Adrenal gland (tissue), 12 donors: Measurements from ENCODE around the gene MVB12B. TPM values are rescaled to one million over a fixed set of nuclear protein-coding genes. Genes with fewer than 3 reads are reported as not detected.
"Not testable (repeated sequence)": the region's sequence is repeated elsewhere in the genome, so short reads cannot be mapped to it uniquely, and the experiment has no call there.

Experiments
- DNase-seq, 7 donors: peaks; one replicate each; pipeline ENCODE4 v3.0.0-alpha.2; 2019 to 2020
- H3K27ac ChIP-seq, 5 donors: fragments of 200-600 bp; sonication (generic) in 4 of 5; 1 replicate in 3 of 5; 2 replicates in 2 of 5; pipeline versions ENCODE4 v1.5.1 to v1.8.0; 2016 to 2020; ENCODE audit warnings: mild to moderate bottlenecking in 1 of 5
- H3K27me3 ChIP-seq: fragments of 200-600 bp; 2 replicates; pipeline ENCODE4 v1.8.0; 2021
- H3K36me3 ChIP-seq, 2 donors: fragments of 200-600 bp; replicated peaks in 1 of 2; 1 replicate in 1 of 2; 2 replicates in 1 of 2; pipeline versions ENCODE4 v1.5.1 to v1.8.0; 2018 to 2022
- H3K4me1 ChIP-seq, 2 donors: fragments of 200-600 bp; replicated peaks in 1 of 2; 1 replicate in 1 of 2; 2 replicates in 1 of 2; pipeline versions ENCODE4 v1.5.1 to v1.8.0; 2018 to 2021
- H3K4me3 ChIP-seq, 4 donors: fragments of 200-600 bp; sonication (generic) in 3 of 4; one replicate each; pipeline ENCODE4 v1.5.1; 2016 to 2018
- H3K9me3 ChIP-seq, 3 donors: fragments of 200-600 bp; sonication (generic) in 1 of 3; replicated peaks in 1 of 3; 1 replicate in 2 of 3; 2 replicates in 1 of 3; pipeline versions ENCODE4 v1.5.1 to v1.8.0; 2016 to 2021
- POLR2A ChIP-seq, 2 donors: fragments of 450-650 bp; IDR thresholded peaks; one replicate each; pipeline ENCODE4 v1.6.1; 2017; ENCODE audit warnings: antibody characterized with exemption in 2 of 2, mild to moderate bottlenecking in 2 of 2, moderate library complexity in 1 of 2
- WGBS, 4 donors: extraction: QIAGEN DNeasy Blood & Tissue Kit in 2 of 4; methylation state at CpG; one replicate each; pipeline versions ENCODE4 v1.1.5 to v1.1.7; 2013 to 2017; 5-methylcytosine and 5-hydroxymethylcytosine counted together
- intact Hi-C, 2 donors: fragments of 100-400 bp; cut with DNase I; formaldehyde crosslinking; loops; one replicate each; pipeline versions ENCODE4 v1.14.1 to v1.15.0; 2022 to 2023
- polyA plus RNA-seq, 3 donors: library from polyadenylated mRNA; stranded (reverse); fragments of 200-250 nt in 2 of 3; fragments of 350-450 nt in 1 of 3; fragmentation: Illumina TruSeq in 1 of 3; extraction: RNeasy Lipid Tissue Mini Kit (QIAGEN cat#74804) in 1 of 3; gene quantifications; one replicate each; pipeline ENCODE4 v1.2.3, GENCODE V29; 2013 to 2014
- total RNA-seq, 9 donors: library from RNA; depleted of rRNA in 4 of 9; stranded (reverse); fragments of >200 nt in 4 of 9; fragments of 120-200 nt in 1 of 9; fragmentation: NEBNext Ultra II Directional in 1 of 9; extraction: Animal tissue kit (Norgen Biotek cat#: 25700) in 1 of 9; gene quantifications; one replicate each; pipeline versions ENCODE4 v1.1.0 to v1.2.4, GENCODE V29; 2013 to 2023
- TF ChIP-seq, protein P1 (sequence below), 6 experiments: fragments of 450-650 bp in 4 of 6; fragments of 200-600 bp in 2 of 6; sonication (generic) in 1 of 6; IDR thresholded peaks; 1 replicate in 5 of 6; 2 replicates in 1 of 6; pipeline versions ENCODE4 v1.5.1 to v1.8.0; 2016 to 2021; ENCODE audit warnings: antibody characterized with exemption in 6 of 6, mild to moderate bottlenecking in 2 of 6, moderate library complexity in 1 of 6
- donor health status: healthy with polysubstance abuse.
- donor health status: Bipolar disorder and iron deficiency.
- donor health status: DM: yes; HTN: yes; CAD: no.
- donor health status: DM: no; HTN: no; CAD: no.
- donor health status: DM: no; HTN: no; CAD: no.
- donor health status: DM: yes; HTN: yes; CAD: no.

Gene MVB12B
- total and polyA plus RNA-seq, 12 donors, result 3.7 to 20.5 (median 12.8) TPM

DNA sequence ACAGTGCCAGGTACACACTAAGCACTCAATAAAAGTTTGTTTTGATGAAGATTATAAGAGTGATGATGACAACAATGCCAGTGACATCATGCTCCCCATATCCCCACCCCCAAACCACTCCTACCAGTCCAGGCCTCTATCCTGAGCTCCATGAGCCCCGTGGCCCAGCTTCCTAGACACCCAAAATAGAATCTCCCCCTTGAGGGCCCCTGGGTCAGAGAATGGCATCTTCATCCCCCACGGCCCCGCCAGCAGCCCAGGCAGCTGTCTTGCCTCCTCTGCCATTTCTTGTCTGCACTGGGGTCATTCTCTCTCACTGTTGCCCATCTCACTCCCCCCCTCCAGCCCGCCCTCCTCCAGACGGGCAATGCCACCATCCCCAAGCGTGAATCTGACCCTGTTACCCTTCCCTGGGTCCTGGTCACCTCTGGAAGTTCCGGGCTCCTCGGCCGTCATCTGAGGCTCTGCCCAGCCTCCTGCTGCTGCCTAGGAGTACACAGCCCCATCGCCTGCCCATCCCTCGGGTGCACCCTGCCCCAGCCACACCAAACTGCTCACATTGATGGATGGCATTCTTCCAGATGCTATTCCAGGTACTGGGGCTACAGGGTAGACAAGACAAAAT is 210.3 kb downstream of the MVB12B start:
- no peaks in the 10 kb centered on the region for H3K27me3 ChIP-seq
- no peak overlapping the region for H3K27ac ChIP-seq
- H3K9me3 ChIP-seq, result no peaks in the 10 kb centered on the region
- DNase-seq, result no peak
- intact Hi-C loops, result no loop called here
- H3K4me1 ChIP-seq, result peaks cover 0 to 14% of the 10 kb centered on the region in 2 donors
- WGBS, 4 donors, result 72 to 89% (median 83%) methylated on average over 11 of the region's 11 CpGs
- H3K36me3 ChIP-seq, result no peaks in the 10 kb centered on the region
- TF ChIP-seq, protein P1, sequence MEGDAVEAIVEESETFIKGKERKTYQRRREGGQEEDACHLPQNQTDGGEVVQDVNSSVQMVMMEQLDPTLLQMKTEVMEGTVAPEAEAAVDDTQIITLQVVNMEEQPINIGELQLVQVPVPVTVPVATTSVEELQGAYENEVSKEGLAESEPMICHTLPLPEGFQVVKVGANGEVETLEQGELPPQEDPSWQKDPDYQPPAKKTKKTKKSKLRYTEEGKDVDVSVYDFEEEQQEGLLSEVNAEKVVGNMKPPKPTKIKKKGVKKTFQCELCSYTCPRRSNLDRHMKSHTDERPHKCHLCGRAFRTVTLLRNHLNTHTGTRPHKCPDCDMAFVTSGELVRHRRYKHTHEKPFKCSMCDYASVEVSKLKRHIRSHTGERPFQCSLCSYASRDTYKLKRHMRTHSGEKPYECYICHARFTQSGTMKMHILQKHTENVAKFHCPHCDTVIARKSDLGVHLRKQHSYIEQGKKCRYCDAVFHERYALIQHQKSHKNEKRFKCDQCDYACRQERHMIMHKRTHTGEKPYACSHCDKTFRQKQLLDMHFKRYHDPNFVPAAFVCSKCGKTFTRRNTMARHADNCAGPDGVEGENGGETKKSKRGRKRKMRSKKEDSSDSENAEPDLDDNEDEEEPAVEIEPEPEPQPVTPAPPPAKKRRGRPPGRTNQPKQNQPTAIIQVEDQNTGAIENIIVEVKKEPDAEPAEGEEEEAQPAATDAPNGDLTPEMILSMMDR (IDR thresholded peaks at IDR 0.05), result no peak
- TF ChIP-seq POLR2A (IDR thresholded peaks at IDR 0.05), result no peak
- H3K4me3 ChIP-seq, result no peak overlapping the region

DNA sequence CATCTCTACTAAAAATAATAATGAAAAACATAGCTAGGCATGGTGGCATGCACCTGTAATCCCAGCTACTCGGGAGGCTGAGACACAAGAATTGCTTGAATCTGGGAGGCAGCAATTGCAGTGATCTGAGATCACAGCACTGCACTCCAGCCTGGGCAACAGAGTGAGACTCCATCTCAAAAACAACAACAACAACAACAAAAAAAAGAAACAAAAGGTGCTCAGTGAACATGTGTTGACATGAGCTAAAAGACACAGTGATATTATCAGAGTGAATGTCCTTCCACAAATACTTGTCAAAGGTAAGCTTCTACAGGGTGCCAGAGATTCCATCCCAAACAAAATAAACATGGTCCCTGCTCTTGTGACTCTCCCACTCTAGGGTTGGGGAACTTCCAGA is 211.9 kb downstream of the MVB12B start:
- Histone ChIP-seq H3K4me3 (no peak overlapping the region), H3K36me3 (no peaks in the 10 kb centered on the region), H3K4me1 (no peaks in the 10 kb centered on the region), H3K9me3 (no peaks in the 10 kb centered on the region), H3K27ac (no peak overlapping the region), H3K27me3 (no peaks in the 10 kb centered on the region)
- no peak for DNase-seq
- TF ChIP-seq POLR2A (IDR thresholded peaks at IDR 0.05), result no peak
- TF ChIP-seq, protein P1 (IDR thresholded peaks at IDR 0.05), result no peak
- intact Hi-C loops, result no loop called here
- 76 to 86% (median 85%) methylated on average over 1 of the region's 1 CpG for WGBS, 4 donors

DNA sequence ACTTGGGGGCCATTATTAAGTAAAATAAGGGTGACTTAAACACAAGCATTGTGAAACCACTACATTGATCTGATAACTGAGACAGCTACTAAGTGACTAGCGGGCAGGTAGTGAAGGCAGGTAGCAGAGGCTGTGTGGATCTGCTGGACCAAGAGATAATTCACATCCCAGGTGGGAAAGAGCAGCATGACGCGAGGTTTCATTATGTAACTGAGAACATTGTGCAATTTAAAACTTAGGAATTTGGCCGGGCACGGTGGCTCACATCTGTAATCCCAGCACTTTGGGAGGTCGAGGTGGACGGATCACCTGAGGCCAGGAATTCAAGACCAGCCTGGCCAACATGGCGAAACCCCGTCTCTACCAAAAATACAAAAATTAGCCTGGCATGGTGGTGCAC is 213.8 kb downstream of the MVB12B start:
- DNase-seq, H3K36me3 ChIP-seq, H3K27ac ChIP-seq, H3K4me1 ChIP-seq, H3K4me3 ChIP-seq, intact Hi-C loops, H3K9me3 ChIP-seq, H3K27me3 ChIP-seq: not testable (repeated sequence)
- WGBS, 4 donors, result 76 to 85% (median 82%) methylated on average over 9 of the region's 9 CpGs

DNA sequence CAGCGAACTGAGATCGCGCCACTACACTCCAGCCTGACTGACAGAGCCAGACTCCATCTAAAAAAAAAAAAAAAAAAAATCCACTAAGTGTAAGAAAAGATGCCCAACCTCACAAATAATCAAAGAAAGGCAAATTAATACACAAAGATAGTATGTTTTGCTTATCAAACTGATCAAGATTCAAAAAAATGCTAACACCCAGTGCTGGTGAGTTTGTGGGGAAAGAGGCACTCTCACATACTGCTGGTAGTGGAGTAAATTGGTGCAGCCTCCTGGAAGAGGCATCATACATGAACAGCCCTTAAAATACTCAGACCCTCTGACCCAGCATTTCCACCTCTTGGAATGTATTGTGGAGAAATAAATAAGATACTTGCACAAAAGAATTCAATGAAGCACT is 216.9 kb downstream of the MVB12B start:
- no peak for DNase-seq
- Histone ChIP-seq H3K4me1 (no peaks in the 10 kb centered on the region), H3K27ac (no peak overlapping the region), H3K9me3 (no peaks in the 10 kb centered on the region), H3K36me3 (no peaks in the 10 kb centered on the region), H3K4me3 (no peak overlapping the region), H3K27me3 (no peaks in the 10 kb centered on the region)
- TF ChIP-seq, protein P1 (IDR thresholded peaks at IDR 0.05), result no peak
- no peak for TF ChIP-seq POLR2A (IDR thresholded peaks at IDR 0.05)
- WGBS, 4 donors, result 93 to 98% (median 97%) methylated on average over 3 of the region's 3 CpGs
- intact Hi-C loops, result no loop called here

DNA sequence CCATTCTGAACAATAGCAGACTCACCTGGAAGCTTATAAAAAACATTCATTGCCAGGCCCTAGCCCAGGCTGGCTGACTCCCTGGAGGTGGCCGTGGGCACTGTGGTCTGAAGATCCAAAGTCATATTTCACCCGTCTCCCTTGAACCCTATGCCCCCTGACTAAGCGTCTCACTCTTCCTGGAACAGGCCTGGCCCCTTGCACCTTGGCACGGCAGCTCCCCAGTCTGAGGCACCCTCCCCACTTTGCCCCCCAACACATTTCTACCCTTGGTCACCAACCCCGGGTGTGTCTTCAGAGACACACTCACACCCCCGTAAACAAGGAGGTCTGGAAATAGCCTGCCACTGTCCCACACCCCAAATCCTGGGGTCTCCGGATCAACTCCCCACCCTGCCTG is 218.5 kb downstream of the MVB12B start:
- DNase-seq, result no peak
- Histone ChIP-seq H3K36me3 (no peaks in the 10 kb centered on the region), H3K4me1 (no peaks in the 10 kb centered on the region), H3K9me3 (no peaks in the 10 kb centered on the region), H3K27me3 (no peaks in the 10 kb centered on the region), H3K27ac (no peak overlapping the region), H3K4me3 (no peak overlapping the region)
- intact Hi-C loops, result no loop called here
- TF ChIP-seq POLR2A (IDR thresholded peaks at IDR 0.05), result no peak
- TF ChIP-seq, protein P1 (IDR thresholded peaks at IDR 0.05), result no peak
- WGBS, 4 donors, result 73 to 88% (median 79%) methylated on average over 7 of the region's 7 CpGs
